HCT116 (cell line): Measurements from ENCODE around the gene PARVB. TPM values are rescaled to one million over a fixed set of nuclear protein-coding genes. Genes with fewer than 3 reads are reported as not detected.
"Not testable (repeated sequence)": the region's sequence is repeated elsewhere in the genome, so short reads cannot be mapped to it uniquely, and the experiment has no call there.

Source experiments
- ATAC-seq: fragments of 200-7000 bp; cut with Tn5 transposase; 2 replicates; pipeline ENCODE4 v1.9.1; 2020; ENCODE audit warnings: mild to moderate bottlenecking, moderate library complexity
- BruUV-seq: library from RNA; stranded (reverse); fragments of 400-500 nt; replicated peaks from 2 replicates; lab custom pipeline; 2021; lab: Mats Ljungman, UMichigan
- CTCF ChIA-PET: fragments of 300-600 bp; sonication (Branson Sonifier 250); formaldehyde crosslinking; loops from one replicate; lab custom pipeline; 2021; ENCODE audit warnings: antibody characterized with exemption; lab: Charles Lee
- POLR2A ChIA-PET: fragments of 300-600, 350-600 bp; sonication (Branson Sonifier 250); formaldehyde crosslinking; loops from one replicate; lab custom pipeline; 2021; ENCODE audit warnings: antibody characterized with exemption; lab: Charles Lee
- RAD21 ChIA-PET, 2 experiments: fragments of 300-600 bp; sonication (Branson Sonifier 250); formaldehyde crosslinking; loops; one replicate each; lab custom pipeline; 2023; ENCODE audit warnings: low total read pairs in 2 of 2; ENCODE audit not compliant: uncharacterized antibody in 2 of 2, unreplicated experiment in 2 of 2, low non-redundant PET in 1 of 2; lab: Charles Lee
- DNase-seq: peaks from one replicate; pipeline ENCODE4 v3.0.0-alpha.2; 2010; ENCODE audit warnings: low read depth, low spot score
- H2AFZ ChIP-seq: fragments of 200-600 bp; shearing (Covaris generic), sonication (generic); 2 replicates; pipeline ENCODE4 v1.6.1; 2017; ENCODE audit warnings: low read depth, mixed run types, mixed read lengths, antibody characterized with exemption, low read length; ENCODE audit not compliant: poor library complexity, severe bottlenecking
- H3K27ac ChIP-seq: 2 replicates; pipeline ENCODE4 v1.5.1; 2012; ENCODE audit warnings: low read depth, low read length
- H3K27me3 ChIP-seq: fragments of 200-600 bp; sonication (generic); 2 replicates; pipeline ENCODE4 v1.6.1; 2016; ENCODE audit warnings: mixed run types, low read length, mixed read lengths; ENCODE audit not compliant: insufficient read depth
- H3K36me3 ChIP-seq, 2 experiments: fragments of 200-500 bp in 1 of 2; fragments of 200-600 bp in 1 of 2; sonication (Bioruptor generic) in 1 of 2; sonication (generic) in 1 of 2; 2 replicates each; pipeline versions ENCODE4 v1.5.1 to v1.6.1; 2014 to 2016; ENCODE audit warnings: low read length in 2 of 2, inconsistent platforms in 1 of 2, mixed read lengths in 1 of 2, mixed run types in 1 of 2; ENCODE audit not compliant: insufficient read depth in 2 of 2, control insufficient read depth in 1 of 2
- H3K4me1 ChIP-seq, 2 experiments: fragments of 200-600 bp in 1 of 2; sonication (generic) in 1 of 2; 2 replicates each; pipeline versions ENCODE4 v1.5.1 to v1.6.1; 2012 to 2017; ENCODE audit warnings: low read length in 2 of 2, inconsistent platforms in 1 of 2, mild to moderate bottlenecking in 1 of 2, mixed read lengths in 1 of 2, mixed run types in 1 of 2, moderate library complexity in 1 of 2; ENCODE audit not compliant: insufficient read depth in 2 of 2, control insufficient read depth in 1 of 2
- H3K4me2 ChIP-seq: fragments of 200-600 bp; sonication (generic); 2 replicates; pipeline ENCODE4 v1.6.1; 2017; ENCODE audit warnings: mixed run types, low read length, mixed read lengths
- H3K4me3 ChIP-seq, 2 experiments: fragments of 200-600 bp in 1 of 2; sonication (generic) in 1 of 2; replicated peaks in 1 of 2; 2 replicates each; pipeline ENCODE4 v1.5.1; 2011 to 2016; ENCODE audit warnings: low read length in 2 of 2, control low read depth in 1 of 2, low read depth in 1 of 2, mild to moderate bottlenecking in 1 of 2, mixed read lengths in 1 of 2, mixed run types in 1 of 2
- H3K79me2 ChIP-seq: fragments of 200-600 bp; sonication (generic); 2 replicates; pipeline ENCODE4 v1.6.1; 2017; ENCODE audit warnings: mild to moderate bottlenecking, mixed run types, low read length, moderate library complexity, mixed read lengths; ENCODE audit not compliant: insufficient read depth
- H3K9ac ChIP-seq: fragments of 200-600 bp; sonication (generic); 2 replicates; pipeline ENCODE4 v1.6.1; 2016; ENCODE audit warnings: low read length, mixed read lengths
- H3K9me2 ChIP-seq: fragments of 200-600 bp; sonication (generic), shearing (Covaris generic); 2 replicates; pipeline ENCODE4 v1.6.1; 2017; ENCODE audit warnings: mixed run types, mild to moderate bottlenecking, moderate library complexity; ENCODE audit not compliant: insufficient read depth
- H3K9me3 ChIP-seq, 2 experiments: fragments of 200-500 bp in 1 of 2; fragments of 200-600 bp in 1 of 2; sonication (Bioruptor generic) in 1 of 2; sonication (generic) in 1 of 2; 2 replicates each; pipeline ENCODE4 v1.6.1; 2014 to 2017; ENCODE audit warnings: low read length in 2 of 2, mixed read lengths in 2 of 2, inconsistent platforms in 1 of 2, low read depth in 1 of 2, mild to moderate bottlenecking in 1 of 2, mixed run types in 1 of 2, moderate library complexity in 1 of 2; ENCODE audit not compliant: control insufficient read depth in 1 of 2, insufficient read depth in 1 of 2
- H4K20me1 ChIP-seq: fragments of 200-600 bp; sonication (generic), shearing (Covaris generic); 2 replicates; pipeline ENCODE4 v1.6.1; 2017; ENCODE audit warnings: mixed run types, mild to moderate bottlenecking, moderate library complexity; ENCODE audit not compliant: insufficient read depth
- CTCF ChIP-seq, 3 experiments: fragments of 200-600 bp in 1 of 3; sonication (generic) in 1 of 3; IDR thresholded peaks in 2 of 3; conservative IDR thresholded peaks in 1 of 3; 2 replicates each; pipeline ENCODE4 v1.5.1; 2012 to 2017; ENCODE audit warnings: low read depth in 2 of 3, low read length in 2 of 3, antibody characterized with exemption in 1 of 3, borderline replicate concordance in 1 of 3, control low read depth in 1 of 3, mild to moderate bottlenecking in 1 of 3, mixed read lengths in 1 of 3, mixed run types in 1 of 3, moderate library complexity in 1 of 3; ENCODE audit not compliant: insufficient read depth in 1 of 3
- EZH2 ChIP-seq: fragments of 200-600 bp; sonication (generic); IDR thresholded peaks from 2 replicates; pipeline ENCODE4 v1.6.1; 2017; ENCODE audit warnings: antibody characterized with exemption, mixed run types
- EZH2phosphoT487 ChIP-seq: fragments of 200-600 bp; IDR thresholded peaks from 2 replicates; pipeline ENCODE4 v1.6.1; 2018; ENCODE audit warnings: antibody characterized with exemption, borderline replicate concordance
- JUND ChIP-seq: IDR thresholded peaks from 2 replicates; pipeline ENCODE4 v1.6.1; 2012
- MAX ChIP-seq: IDR thresholded peaks from 2 replicates; pipeline ENCODE4 v1.6.1; 2012
- POLR2A ChIP-seq: IDR thresholded peaks from 2 replicates; pipeline ENCODE4 v1.7.0; 2011; ENCODE audit warnings: borderline replicate concordance; ENCODE audit not compliant: insufficient read depth, insufficient read length; ENCODE audit errors: extremely low read depth
- REST ChIP-seq: IDR thresholded peaks from 2 replicates; pipeline ENCODE4 v1.6.1; 2012; ENCODE audit warnings: low read depth
- SIN3A ChIP-seq: IDR thresholded peaks from 2 replicates; pipeline ENCODE4 v1.6.1; 2012; ENCODE audit warnings: low read depth
- SP1 ChIP-seq: IDR thresholded peaks from 2 replicates; pipeline ENCODE4 v1.6.1; 2012; ENCODE audit warnings: low read depth
- YY1 ChIP-seq: IDR thresholded peaks from 2 replicates; pipeline ENCODE4 v1.6.1; 2011; ENCODE audit warnings: low read length, low read depth, moderate library complexity, mild to moderate bottlenecking; ENCODE audit not compliant: insufficient replicate concordance; ENCODE audit errors: extremely low read depth
- ZNF274 ChIP-seq: fragments of 200-500 bp; sonication (Bioruptor generic); IDR thresholded peaks from 2 replicates; pipeline ENCODE4 v1.6.1; 2014; ENCODE audit warnings: mild to moderate bottlenecking, low read depth, low read length, inconsistent platforms
- intact Hi-C: fragments of 100-400 bp; cut with micrococcal nuclease; formaldehyde crosslinking; loops from 2 replicates; pipeline ENCODE4 v1.10.0; 2022
- total RNA-seq: library from RNA; stranded (reverse); gene quantifications from one replicate; pipeline ENCODE4 v1.2.1, GENCODE V29; 2021; ENCODE audit not compliant: unreplicated experiment

PARVB gene
- total RNA-seq, 1 experiment from 2014 or later, result 21.4 TPM

GRCh38 chr22:44056649-44057048 lies 32.5 kb downstream of the PARVB start:
- RAD21 ChIA-PET, H3K79me2 ChIP-seq: not testable (repeated sequence)

GRCh38 chr22:44057401-44057987 lies 33.4 kb downstream of the PARVB start:
- Histone ChIP-seq H3K9ac (no peak overlapping the region), H3K27me3 (no peaks in the 10 kb centered on the region), H3K9me3 (no peaks in the 10 kb centered on the region), H3K36me3 (no peaks in the 10 kb centered on the region), H3K4me2 (no peak overlapping the region), H2AFZ (no peak overlapping the region), H3K4me3 (no peak overlapping the region), H4K20me1 (no peaks in the 10 kb centered on the region), H3K79me2 (no peaks in the 10 kb centered on the region), H3K9me2 (no peaks in the 10 kb centered on the region), H3K4me1 (no peaks in the 10 kb centered on the region), H3K27ac (no peak overlapping the region)
- no peak for DNase-seq
- no peak for ATAC-seq
- intact Hi-C loops, result no loop called here
- ChIA-PET CTCF (interaction anchor here (0.6 to 0.8 kb wide), 2 partner anchors 9 to 28 kb away, joined by 3 read pairs; no protein-coding TSS in a partner anchor), RAD21 (no interaction called here), POLR2A (no interaction called here)
- no TSS peak for BruUV-seq
- TF ChIP-seq EZH2 (no peak), JUND (no peak), REST (no peak), ZNF274 (no peak), POLR2A (no peak), SP1 (no peak), MAX (no peak), YY1 (no peak), SIN3A (no peak), EZH2phosphoT487 (no peak), CTCF (IDR thresholded peaks at IDR 0.05 in 2 of 3, conservative IDR thresholded peaks at IDR 0.05 in 1 of 3; ENCODE audit: borderline replicate concordance in 1 of 3, insufficient read depth in 1 of 3, low read depth in 2 of 3, low read length in 2 of 3) (no peak)

More at GRCh38 chr22:44056649-44057048, 32.5 kb downstream of the PARVB start:
- H3K9me3 ChIP-seq, H2AFZ ChIP-seq, intact Hi-C loops, H3K9me2 ChIP-seq, H3K27ac ChIP-seq, H3K27me3 ChIP-seq, H4K20me1 ChIP-seq, DNase-seq, ATAC-seq, H3K4me1 ChIP-seq, H3K9ac ChIP-seq, POLR2A ChIA-PET, H3K4me3 ChIP-seq, BruUV-seq, H3K36me3 ChIP-seq, H3K4me2 ChIP-seq: not testable (repeated sequence)
- CTCF ChIA-PET, result interaction anchor here (0.6 to 0.8 kb wide), 2 partner anchors 10 to 29 kb away, joined by 3 read pairs; no protein-coding TSS in a partner anchor
